Natural killer cell (primary cell): ENCODE results near the gene SLC12A1. TPM values are rescaled to one million over a fixed set of nuclear protein-coding genes. Genes with fewer than 3 reads are reported as not detected.
A peak's percentile ranks its signal among the peaks of the same experiment; 100 is the strongest.

Source experiments
- ATAC-seq, 3 donors: fragments of 150-1000 bp in 2 of 3; fragments of 200-7000 bp in 1 of 3; cut with Tn5 transposase; 1 replicate in 1 of 3; 2 replicates in 2 of 3; pipeline ENCODE4 v1.10.0; 2021; ENCODE audit warnings: mild to moderate bottlenecking in 2 of 3, moderate library complexity in 2 of 3
- DNase-seq, 2 donors: peaks; one replicate each; pipeline versions ENCODE4 v3.0.0 to v3.0.0-alpha.2; 2013 to 2021; ENCODE audit warnings: mixed read lengths in 1 of 2
- H3K27ac ChIP-seq: one replicate; pipeline ENCODE4 v1.5.1; 2013; ENCODE audit warnings: mild to moderate bottlenecking, low read length
- H3K27me3 ChIP-seq: one replicate; pipeline ENCODE4 v1.6.1; 2013; ENCODE audit warnings: low read length; ENCODE audit not compliant: control insufficient read depth, insufficient read depth
- H3K36me3 ChIP-seq: one replicate; pipeline ENCODE4 v1.6.1; 2013; ENCODE audit warnings: low read length; ENCODE audit not compliant: control insufficient read depth, insufficient read depth
- H3K4me1 ChIP-seq: one replicate; pipeline ENCODE4 v1.6.1; 2013; ENCODE audit warnings: low read length; ENCODE audit not compliant: control insufficient read depth, insufficient read depth
- H3K4me3 ChIP-seq: one replicate; pipeline ENCODE4 v1.5.1; 2013; ENCODE audit warnings: low read length
- H3K9me3 ChIP-seq: one replicate; pipeline ENCODE4 v1.6.1; 2013; ENCODE audit warnings: low read length; ENCODE audit not compliant: control insufficient read depth, insufficient read depth
- H3K27ac Mint-ChIP-seq, 2 donors: one replicate each; pipeline ENCODE4 v1.8.0; 2022; ENCODE audit warnings: mild to moderate bottlenecking in 2 of 2, mixed read lengths in 2 of 2, moderate library complexity in 1 of 2
- H3K27me3 Mint-ChIP-seq, 2 donors: one replicate each; pipeline ENCODE4 v1.8.0; 2022; ENCODE audit warnings: low read depth in 2 of 2, mixed read lengths in 2 of 2
- H3K36me3 Mint-ChIP-seq: one replicate; pipeline ENCODE4 v1.8.0; 2022; ENCODE audit warnings: mixed read lengths
- H3K4me1 Mint-ChIP-seq, 2 donors: one replicate each; pipeline ENCODE4 v1.8.0; 2022; ENCODE audit warnings: mixed read lengths in 2 of 2
- H3K4me3 Mint-ChIP-seq: one replicate; pipeline ENCODE4 v1.8.0; 2022; ENCODE audit warnings: mild to moderate bottlenecking, moderate library complexity, mixed read lengths
- H3K9me3 Mint-ChIP-seq, 2 donors: one replicate each; pipeline ENCODE4 v1.8.0; 2022; ENCODE audit warnings: mixed read lengths in 2 of 2
- WGBS: methylation state at CpG from one replicate; pipeline ENCODE4 v1.1.7; 2013; ENCODE audit warnings: missing lambda C conversion rate; ENCODE audit not compliant: insufficient coverage; 5-methylcytosine and 5-hydroxymethylcytosine counted together
- intact Hi-C: fragments of 100-400 bp; cut with micrococcal nuclease; formaldehyde crosslinking; loops from one replicate; pipeline ENCODE4 v1.14.2; 2022
- total RNA-seq, 4 donors: library from RNA; stranded (reverse); fragments of 120-200 nt in 1 of 4; gene quantifications; one replicate each; pipeline versions ENCODE4 v1.2.3 to v1.2.4, GENCODE V29; 2013 to 2022
- TF ChIP-seq, protein P1 (sequence below): fragments of 200-600 bp; IDR thresholded peaks from one replicate; pipeline ENCODE4 v1.8.0; 2022; ENCODE audit warnings: antibody characterized with exemption

Gene SLC12A1
- total RNA-seq, 3 donors from 2014 or later (not counting 1 experiment from before 2014, with no cell fraction given) = not detected

DNA sequence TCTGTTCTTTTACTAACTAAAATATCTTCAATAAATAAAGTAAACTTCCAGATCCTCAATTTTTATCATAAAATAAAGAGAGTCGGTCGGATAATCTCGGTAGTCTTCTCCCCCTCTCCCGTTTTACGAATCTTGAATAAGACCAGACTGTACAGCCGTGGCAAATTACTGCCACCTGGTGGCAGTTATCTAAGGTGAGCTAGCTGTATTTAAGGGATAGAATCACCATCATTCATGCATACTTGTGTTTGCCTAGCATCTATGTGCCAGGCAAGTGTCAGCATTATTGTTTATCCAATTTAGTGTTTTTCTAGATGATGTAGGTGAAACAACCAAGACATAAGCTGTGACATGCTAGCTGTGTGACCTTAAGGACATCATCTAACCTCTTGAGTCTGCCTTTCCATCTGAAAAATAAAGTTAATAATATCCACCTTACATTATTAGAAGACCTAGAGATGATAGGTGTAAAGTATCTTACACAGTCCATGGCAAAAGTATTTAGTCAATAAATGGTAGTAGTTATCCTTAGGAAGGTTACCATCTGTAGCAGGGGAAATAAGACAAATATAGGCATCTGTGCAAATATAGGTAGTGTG is 146.5 kb downstream of the SLC12A1 start:
- intact Hi-C loops = loop anchor here (1.0 kb wide), 1 partner anchor 1156 kb away; no protein-coding TSS in a partner anchor
- peak; percentile 64 to 89 (median 80) for ATAC-seq

More for the DNA sequence above, 146.5 kb downstream of the SLC12A1 start:
- peaks cover 0 to 9% of the 10 kb centered on the region in 2 donors for H3K27me3 Mint-ChIP-seq
- H3K27me3 ChIP-seq = no peaks in the 10 kb centered on the region
- no peaks in the 10 kb centered on the region for H3K9me3 Mint-ChIP-seq
- H3K4me3 Mint-ChIP-seq = no peak overlapping the region
- no peaks in the 10 kb centered on the region for H3K36me3 Mint-ChIP-seq
- no peaks in the 10 kb centered on the region for H3K36me3 ChIP-seq
- H3K9me3 ChIP-seq = no peaks in the 10 kb centered on the region
- H3K27ac Mint-ChIP-seq = no peak overlapping the region
- no peak overlapping the region for H3K4me3 ChIP-seq
- DNase-seq = peak in 1 of 2 donors; percentile 78
- peaks cover 0 to 7% of the 10 kb centered on the region in 2 donors for H3K4me1 Mint-ChIP-seq
- TF ChIP-seq, protein P1, sequence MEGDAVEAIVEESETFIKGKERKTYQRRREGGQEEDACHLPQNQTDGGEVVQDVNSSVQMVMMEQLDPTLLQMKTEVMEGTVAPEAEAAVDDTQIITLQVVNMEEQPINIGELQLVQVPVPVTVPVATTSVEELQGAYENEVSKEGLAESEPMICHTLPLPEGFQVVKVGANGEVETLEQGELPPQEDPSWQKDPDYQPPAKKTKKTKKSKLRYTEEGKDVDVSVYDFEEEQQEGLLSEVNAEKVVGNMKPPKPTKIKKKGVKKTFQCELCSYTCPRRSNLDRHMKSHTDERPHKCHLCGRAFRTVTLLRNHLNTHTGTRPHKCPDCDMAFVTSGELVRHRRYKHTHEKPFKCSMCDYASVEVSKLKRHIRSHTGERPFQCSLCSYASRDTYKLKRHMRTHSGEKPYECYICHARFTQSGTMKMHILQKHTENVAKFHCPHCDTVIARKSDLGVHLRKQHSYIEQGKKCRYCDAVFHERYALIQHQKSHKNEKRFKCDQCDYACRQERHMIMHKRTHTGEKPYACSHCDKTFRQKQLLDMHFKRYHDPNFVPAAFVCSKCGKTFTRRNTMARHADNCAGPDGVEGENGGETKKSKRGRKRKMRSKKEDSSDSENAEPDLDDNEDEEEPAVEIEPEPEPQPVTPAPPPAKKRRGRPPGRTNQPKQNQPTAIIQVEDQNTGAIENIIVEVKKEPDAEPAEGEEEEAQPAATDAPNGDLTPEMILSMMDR = peak; percentile 75
- no peak overlapping the region for H3K27ac ChIP-seq
- WGBS = 14% methylated on average over 6 of the region's 6 CpGs
- H3K4me1 ChIP-seq = no peaks in the 10 kb centered on the region

Other genes starting within 250 kb of the SLC12A1 start
- not detected for gene SLC24A5, start 85.3 kb upstream of the SLC12A1 start, total RNA-seq
- gene MYEF2, start 28.0 kb upstream of the SLC12A1 start, total RNA-seq = 10 to 100 TPM in 2 of 3 donors, 1 to 10 TPM in 1; 9.0 to 12.5 (median 10.7) TPM
- gene CTXN2, start 14.6 kb upstream of the SLC12A1 start, total RNA-seq = not detected
- gene DUT, start 125.1 kb downstream of the SLC12A1 start, total RNA-seq = 10 to 100 TPM; 34.4 to 48.3 (median 44.8) TPM